Esophagus muscularis mucosa (tissue), 4 donors: ENCODE measurements around the gene RIPK1. TPM values are rescaled to one million over a fixed set of nuclear protein-coding genes. Genes with fewer than 3 reads are reported as not detected.

Experiments
- DNase-seq: peaks from one replicate; pipeline ENCODE4 v3.0.0-alpha.2; 2017; ENCODE audit errors: extremely low spot score
- H3K27ac ChIP-seq, 4 donors: fragments of 200-600 bp; sonication (generic); replicated peaks in 1 of 4; 1 replicate in 3 of 4; 2 replicates in 1 of 4; pipeline ENCODE4 v1.5.1; 2016 to 2019; ENCODE audit warnings: mild to moderate bottlenecking in 1 of 4
- H3K27me3 ChIP-seq, 4 donors: fragments of 200-600 bp; sonication (generic); one replicate each; pipeline versions ENCODE4 v1.5.1 to v1.6.0; 2016 to 2019
- H3K36me3 ChIP-seq, 4 donors: fragments of 200-600 bp; sonication (generic); one replicate each; pipeline ENCODE4 v1.5.1; 2016 to 2019
- H3K4me1 ChIP-seq, 4 donors: fragments of 200-600 bp; sonication (generic); one replicate each; pipeline ENCODE4 v1.5.1; 2016 to 2019
- H3K4me3 ChIP-seq, 4 donors: fragments of 200-600 bp; sonication (generic); 1 replicate in 2 of 4; 2 replicates in 2 of 4; pipeline ENCODE4 v1.5.1; 2016 to 2019; ENCODE audit warnings: mild to moderate bottlenecking in 4 of 4, moderate library complexity in 1 of 4
- H3K9me3 ChIP-seq, 4 donors: fragments of 200-600 bp; sonication (generic); 1 replicate in 3 of 4; 2 replicates in 1 of 4; pipeline ENCODE4 v1.5.1; 2016 to 2019
- CTCF ChIP-seq, 3 experiments: fragments of 200-600 bp in 2 of 3; fragments of 450-650 bp in 1 of 3; sonication (generic) in 2 of 3; IDR thresholded peaks; one replicate each; pipeline ENCODE4 v1.5.1; 2017 to 2019; ENCODE audit warnings: antibody characterized with exemption in 3 of 3, mild to moderate bottlenecking in 2 of 3, moderate library complexity in 1 of 3
- EP300 ChIP-seq: sonication (generic); formaldehyde crosslinking; IDR thresholded peaks from one replicate; pipeline ENCODE4 v1.6.1; 2017; ENCODE audit warnings: antibody characterized with exemption
- POLR2A ChIP-seq: fragments of 450-650 bp; IDR thresholded peaks from one replicate; pipeline ENCODE4 v1.6.1; 2017; ENCODE audit warnings: antibody characterized with exemption, moderate library complexity, mild to moderate bottlenecking, low read depth
- POLR2AphosphoS5 ChIP-seq, 2 donors: sonication (generic); formaldehyde crosslinking; IDR thresholded peaks; one replicate each; pipeline ENCODE4 v1.6.1; 2017; ENCODE audit warnings: antibody characterized with exemption in 2 of 2
- WGBS: methylation state at CpG from one replicate; pipeline ENCODE4 v1.1.5; 2018; 5-methylcytosine and 5-hydroxymethylcytosine counted together
- intact Hi-C: fragments of 100-400 bp; cut with DNase I; formaldehyde crosslinking; loops from one replicate; pipeline ENCODE4 v1.15.1; 2023
- total RNA-seq, 4 donors: library from RNA; depleted of rRNA; stranded (reverse); fragments of >200 nt; gene quantifications; one replicate each; pipeline versions ENCODE4 v1.1.0 to v1.2.1, GENCODE V29; 2016

RIPK1 gene
- total RNA-seq, 4 donors from 2014 or later, result 23.3 to 34.3 (median 26.4) TPM

- Histone ChIP-seq H3K36me3 (no peaks in the 10 kb centered on the region), H3K27me3 (no peaks in the 10 kb centered on the region), H3K4me3 (no peak overlapping the region), H3K9me3 (no peaks in the 10 kb centered on the region), H3K27ac (no peak overlapping the region), H3K4me1 (peaks cover 0 to 4% (median 0%) of the 10 kb centered on the region in 4 donors)
- WGBS, result 94% methylated on average over 3 of the region's 3 CpGs
- no peak for TF ChIP-seq POLR2AphosphoS5 (IDR thresholded peaks at IDR 0.05)
- no peak for TF ChIP-seq POLR2A
- no peak for TF ChIP-seq EP300
- no peak for TF ChIP-seq CTCF (IDR thresholded peaks at IDR 0.05)
- DNase-seq, result no peak
- intact Hi-C loops, result no loop called here
Measured at GRCh38 chr6:3032986-3033385, 35.3 kb upstream of the RIPK1 start.

- no peak for TF ChIP-seq POLR2AphosphoS5 (IDR thresholded peaks at IDR 0.05)
- no peak for TF ChIP-seq POLR2A
- TF ChIP-seq CTCF (IDR thresholded peaks at IDR 0.05), result no peak
- TF ChIP-seq EP300, result no peak
- peaks cover 0 to 4% (median 0%) of the 10 kb centered on the region in 4 donors for H3K4me1 ChIP-seq
- H3K27me3 ChIP-seq, result no peaks in the 10 kb centered on the region
- 100% methylated on average over 3 of the region's 5 CpGs for WGBS
- intact Hi-C loops, result no loop called here
- no peak overlapping the region for H3K4me3 ChIP-seq
- no peak overlapping the region for H3K27ac ChIP-seq
- H3K9me3 ChIP-seq, result no peaks in the 10 kb centered on the region
- no peaks in the 10 kb centered on the region for H3K36me3 ChIP-seq
- DNase-seq, result no peak
Measured at GRCh38 chr6:3033652-3034051, 34.6 kb upstream of the RIPK1 start.

DNA sequence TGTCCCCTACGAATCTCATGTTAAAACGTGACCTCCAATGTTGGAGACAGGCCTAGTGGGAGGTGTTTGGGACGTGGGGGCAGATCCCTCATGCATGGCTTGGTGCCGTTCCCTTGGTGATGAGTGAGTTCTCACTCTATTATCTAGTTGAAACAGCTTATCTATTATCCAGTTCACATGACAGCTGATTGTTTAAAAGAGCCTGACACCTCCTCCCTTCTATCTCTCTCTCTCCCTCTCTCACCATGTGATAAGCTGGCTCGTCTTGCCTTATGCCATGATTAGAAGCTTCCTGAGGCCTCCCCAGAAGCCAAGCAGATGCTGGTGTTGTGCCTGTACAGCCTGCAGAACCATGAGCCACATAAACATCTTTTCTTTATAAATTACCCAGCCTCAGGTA, 32.9 kb upstream of the RIPK1 start:
- intact Hi-C loops, result no loop called here
- TF ChIP-seq EP300 (no peak), POLR2A (no peak), POLR2AphosphoS5 (IDR thresholded peaks at IDR 0.05) (no peak), CTCF (IDR thresholded peaks at IDR 0.05) (no peak)
- 71% methylated on average over 5 of the region's 5 CpGs for WGBS
- H3K4me1 ChIP-seq, result peaks cover 0 to 4% (median 0%) of the 10 kb centered on the region in 4 donors
- H3K36me3 ChIP-seq, result no peaks in the 10 kb centered on the region
- no peaks in the 10 kb centered on the region for H3K27me3 ChIP-seq
- H3K27ac ChIP-seq, result no peak overlapping the region
- no peak for DNase-seq
- no peaks in the 10 kb centered on the region for H3K9me3 ChIP-seq
- H3K4me3 ChIP-seq, result no peak overlapping the region

- WGBS, result 86% methylated on average over 19 of the region's 19 CpGs
- H3K27me3 ChIP-seq, result no peaks in the 10 kb centered on the region
- no peak overlapping the region for H3K27ac ChIP-seq
- H3K4me3 ChIP-seq, result no peak overlapping the region
- no peaks in the 10 kb centered on the region for H3K9me3 ChIP-seq
- no peaks in the 10 kb centered on the region for H3K36me3 ChIP-seq
- TF ChIP-seq CTCF (IDR thresholded peaks at IDR 0.05) (no peak), POLR2A (no peak), EP300 (no peak), POLR2AphosphoS5 (IDR thresholded peaks at IDR 0.05) (no peak)
- intact Hi-C loops, result no loop called here
- DNase-seq, result no peak
- H3K4me1 ChIP-seq, result peaks cover 0 to 4% (median 0%) of the 10 kb centered on the region in 4 donors
Measured at GRCh38 chr6:3036861-3037637, 31.2 kb upstream of the RIPK1 start.
